ENCODE data around the gene RAB36. TPM values are rescaled to one million over a fixed set of nuclear protein-coding genes. Genes with fewer than 3 reads are reported as not detected.
A peak's percentile ranks its signal among the peaks of the same experiment; 100 is the strongest.

The RAB36 gene
- total and polyA plus RNA-seq, 4 donors: 0.22 to 0.56 (median 0.37) TPM

DNA sequence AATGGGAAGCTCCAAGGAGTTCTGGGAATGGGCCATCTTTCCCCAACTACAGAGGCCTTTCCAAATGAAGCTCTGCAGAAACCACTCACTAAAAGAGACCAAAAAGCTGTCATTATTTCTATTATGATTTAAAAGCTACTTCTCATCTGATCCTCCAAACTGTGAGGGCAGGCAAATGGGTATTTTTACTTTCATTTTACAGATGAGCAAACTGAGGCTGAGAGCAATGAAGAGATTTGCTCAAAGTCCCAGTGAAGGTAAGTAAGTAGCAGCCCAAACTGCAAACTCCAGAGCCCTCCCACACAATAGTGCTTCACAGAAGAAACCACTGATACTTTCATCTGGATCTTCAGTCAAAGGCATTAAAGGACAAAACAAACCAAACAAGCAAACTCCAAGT lies 4.9 kb upstream of the RAB36 start:
- H3K4me3 ChIP-seq (ENCODE audit: low read depth in 1 of 3, low read length in 3 of 3): no peak overlapping the region
- H3K4me1 ChIP-seq (ENCODE audit: control insufficient read depth in 4 of 4, insufficient read depth in 4 of 4, low read length in 3 of 4): peaks cover 4 to 12% (median 7%) of the 10 kb centered on the region in 4 donors
- H3K9ac ChIP-seq (ENCODE audit: low read depth in 1 of 2, low read length in 2 of 2): no peak overlapping the region
- H3K27ac ChIP-seq (ENCODE audit: low read depth in 1 of 2, low read length in 2 of 2): no peak overlapping the region
- H3K36me3 ChIP-seq (ENCODE audit: control insufficient read depth in 4 of 4, insufficient read depth in 3 of 4, low read depth in 1 of 4, low read length in 3 of 4): no peaks in the 10 kb centered on the region
- no peaks in the 10 kb centered on the region for H3K9me3 ChIP-seq (ENCODE audit: control insufficient read depth in 4 of 4, low read length in 3 of 4)
- TF ChIP-seq, protein P1, sequence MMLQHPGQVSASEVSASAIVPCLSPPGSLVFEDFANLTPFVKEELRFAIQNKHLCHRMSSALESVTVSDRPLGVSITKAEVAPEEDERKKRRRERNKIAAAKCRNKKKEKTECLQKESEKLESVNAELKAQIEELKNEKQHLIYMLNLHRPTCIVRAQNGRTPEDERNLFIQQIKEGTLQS (IDR thresholded peaks at IDR 0.05): no peak
- TF ChIP-seq, protein P2, sequence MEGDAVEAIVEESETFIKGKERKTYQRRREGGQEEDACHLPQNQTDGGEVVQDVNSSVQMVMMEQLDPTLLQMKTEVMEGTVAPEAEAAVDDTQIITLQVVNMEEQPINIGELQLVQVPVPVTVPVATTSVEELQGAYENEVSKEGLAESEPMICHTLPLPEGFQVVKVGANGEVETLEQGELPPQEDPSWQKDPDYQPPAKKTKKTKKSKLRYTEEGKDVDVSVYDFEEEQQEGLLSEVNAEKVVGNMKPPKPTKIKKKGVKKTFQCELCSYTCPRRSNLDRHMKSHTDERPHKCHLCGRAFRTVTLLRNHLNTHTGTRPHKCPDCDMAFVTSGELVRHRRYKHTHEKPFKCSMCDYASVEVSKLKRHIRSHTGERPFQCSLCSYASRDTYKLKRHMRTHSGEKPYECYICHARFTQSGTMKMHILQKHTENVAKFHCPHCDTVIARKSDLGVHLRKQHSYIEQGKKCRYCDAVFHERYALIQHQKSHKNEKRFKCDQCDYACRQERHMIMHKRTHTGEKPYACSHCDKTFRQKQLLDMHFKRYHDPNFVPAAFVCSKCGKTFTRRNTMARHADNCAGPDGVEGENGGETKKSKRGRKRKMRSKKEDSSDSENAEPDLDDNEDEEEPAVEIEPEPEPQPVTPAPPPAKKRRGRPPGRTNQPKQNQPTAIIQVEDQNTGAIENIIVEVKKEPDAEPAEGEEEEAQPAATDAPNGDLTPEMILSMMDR (IDR thresholded peaks at IDR 0.05; ENCODE audit: low read depth, low read length, missing input control): no peak
- TF ChIP-seq FOXA1 (IDR thresholded peaks at IDR 0.05) (no peak), SP1 (IDR thresholded peaks at IDR 0.05) (no peak), HNF4G (IDR thresholded peaks at IDR 0.05) (no peak), NR2F2 (IDR thresholded peaks at IDR 0.05) (no peak), RAD21 (IDR thresholded peaks at IDR 0.05) (no peak), RXRA (IDR thresholded peaks at IDR 0.05) (no peak), TAF1 (conservative IDR thresholded peaks at IDR 0.05) (no peak), EGR1 (IDR thresholded peaks at IDR 0.05; ENCODE audit: low read depth in 2 of 2) (no peak)
- TF ChIP-seq, protein P3, sequence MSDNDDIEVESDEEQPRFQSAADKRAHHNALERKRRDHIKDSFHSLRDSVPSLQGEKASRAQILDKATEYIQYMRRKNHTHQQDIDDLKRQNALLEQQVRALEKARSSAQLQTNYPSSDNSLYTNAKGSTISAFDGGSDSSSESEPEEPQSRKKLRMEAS (IDR thresholded peaks at IDR 0.05): no peak
- no peak for DNase-seq (ENCODE audit: low spot score)
- no peaks in the 10 kb centered on the region for H3K27me3 ChIP-seq (ENCODE audit: control insufficient read depth in 4 of 4, insufficient read depth in 4 of 4, low read length in 3 of 4)

DNA sequence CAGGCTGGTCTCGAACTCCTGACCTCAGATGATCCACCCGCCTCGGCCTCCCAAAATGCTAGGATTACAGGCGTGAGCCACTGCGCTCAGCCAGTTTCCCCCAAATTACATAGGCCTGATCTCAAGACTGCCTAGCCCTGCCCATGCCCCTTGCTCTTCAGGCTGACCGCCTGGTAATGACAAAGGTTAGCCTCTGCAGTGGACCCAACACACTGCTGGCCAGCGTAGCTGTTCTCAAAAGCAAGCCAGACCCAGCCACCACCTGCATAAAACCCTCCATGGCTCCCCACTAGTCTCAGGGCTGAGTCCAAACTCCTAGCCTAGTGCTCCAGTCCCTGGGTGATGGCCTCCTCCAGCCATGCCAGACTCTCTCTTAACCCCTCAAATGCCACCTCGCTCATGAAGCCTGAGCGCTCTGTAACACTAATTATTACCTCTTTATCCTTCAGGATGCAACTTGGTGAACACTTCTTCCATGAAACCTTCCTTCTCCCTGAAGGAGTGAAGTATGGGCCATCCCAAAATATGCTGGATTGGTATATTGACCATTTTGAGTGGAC lies 2.7 kb upstream of the RAB36 start:
- WGBS: 74% methylated on average over 9 of the region's 9 CpGs
- no peaks in the 10 kb centered on the region for H3K36me3 ChIP-seq (ENCODE audit: control insufficient read depth in 4 of 4, insufficient read depth in 3 of 4, low read depth in 1 of 4, low read length in 3 of 4)
- no peaks in the 10 kb centered on the region for H3K9me3 ChIP-seq (ENCODE audit: control insufficient read depth in 4 of 4, low read length in 3 of 4)
- H3K4me1 ChIP-seq (ENCODE audit: control insufficient read depth in 4 of 4, insufficient read depth in 4 of 4, low read length in 3 of 4): peaks cover 7 to 19% (median 13%) of the 10 kb centered on the region in 4 donors
- H3K4me3 ChIP-seq (ENCODE audit: low read depth in 1 of 3, low read length in 3 of 3): peak overlapping the region in 1 of 3 donors; percentile 36
- H3K27ac ChIP-seq (ENCODE audit: low read depth in 1 of 2, low read length in 2 of 2): peak overlapping the region; percentile 79 to 82
- TF ChIP-seq GABPA (IDR thresholded peaks at IDR 0.05 in 1 of 2, conservative IDR thresholded peaks at IDR 0.05 in 1 of 2): no peak
- TF ChIP-seq, protein P2 (IDR thresholded peaks at IDR 0.05; ENCODE audit: low read depth, low read length, missing input control): no peak
- no peaks in the 10 kb centered on the region for H3K27me3 ChIP-seq (ENCODE audit: control insufficient read depth in 4 of 4, insufficient read depth in 4 of 4, low read length in 3 of 4)
- DNase-seq (ENCODE audit: low spot score): no peak
- H3K9ac ChIP-seq (ENCODE audit: low read depth in 1 of 2, low read length in 2 of 2): no peak overlapping the region

DNA sequence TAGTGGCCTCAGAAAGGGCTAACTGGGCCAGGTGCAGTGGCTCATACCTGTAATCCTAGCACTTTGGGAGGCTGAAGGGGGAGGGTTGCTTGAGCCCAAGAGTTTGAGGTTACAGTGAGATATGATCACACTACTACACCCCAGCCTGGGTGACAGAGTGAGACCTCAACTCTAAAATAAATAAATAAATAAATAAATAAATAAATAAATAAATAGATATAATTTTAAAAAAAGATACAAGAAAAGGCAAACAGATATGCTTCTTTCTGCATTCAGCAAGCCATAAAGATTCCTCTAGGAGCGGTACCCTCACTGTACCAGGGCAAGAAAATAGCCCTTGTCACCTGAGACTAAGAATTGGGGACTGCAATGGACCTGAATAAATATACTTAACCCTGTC lies 2.2 kb upstream of the RAB36 start:
- no peak for TF ChIP-seq RAD21 (IDR thresholded peaks at IDR 0.05)
- TF ChIP-seq, protein P4, sequence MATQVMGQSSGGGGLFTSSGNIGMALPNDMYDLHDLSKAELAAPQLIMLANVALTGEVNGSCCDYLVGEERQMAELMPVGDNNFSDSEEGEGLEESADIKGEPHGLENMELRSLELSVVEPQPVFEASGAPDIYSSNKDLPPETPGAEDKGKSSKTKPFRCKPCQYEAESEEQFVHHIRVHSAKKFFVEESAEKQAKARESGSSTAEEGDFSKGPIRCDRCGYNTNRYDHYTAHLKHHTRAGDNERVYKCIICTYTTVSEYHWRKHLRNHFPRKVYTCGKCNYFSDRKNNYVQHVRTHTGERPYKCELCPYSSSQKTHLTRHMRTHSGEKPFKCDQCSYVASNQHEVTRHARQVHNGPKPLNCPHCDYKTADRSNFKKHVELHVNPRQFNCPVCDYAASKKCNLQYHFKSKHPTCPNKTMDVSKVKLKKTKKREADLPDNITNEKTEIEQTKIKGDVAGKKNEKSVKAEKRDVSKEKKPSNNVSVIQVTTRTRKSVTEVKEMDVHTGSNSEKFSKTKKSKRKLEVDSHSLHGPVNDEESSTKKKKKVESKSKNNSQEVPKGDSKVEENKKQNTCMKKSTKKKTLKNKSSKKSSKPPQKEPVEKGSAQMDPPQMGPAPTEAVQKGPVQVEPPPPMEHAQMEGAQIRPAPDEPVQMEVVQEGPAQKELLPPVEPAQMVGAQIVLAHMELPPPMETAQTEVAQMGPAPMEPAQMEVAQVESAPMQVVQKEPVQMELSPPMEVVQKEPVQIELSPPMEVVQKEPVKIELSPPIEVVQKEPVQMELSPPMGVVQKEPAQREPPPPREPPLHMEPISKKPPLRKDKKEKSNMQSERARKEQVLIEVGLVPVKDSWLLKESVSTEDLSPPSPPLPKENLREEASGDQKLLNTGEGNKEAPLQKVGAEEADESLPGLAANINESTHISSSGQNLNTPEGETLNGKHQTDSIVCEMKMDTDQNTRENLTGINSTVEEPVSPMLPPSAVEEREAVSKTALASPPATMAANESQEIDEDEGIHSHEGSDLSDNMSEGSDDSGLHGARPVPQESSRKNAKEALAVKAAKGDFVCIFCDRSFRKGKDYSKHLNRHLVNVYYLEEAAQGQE (IDR thresholded peaks at IDR 0.05): no peak
- no peak overlapping the region for H3K27ac ChIP-seq (ENCODE audit: low read depth in 1 of 2, low read length in 2 of 2)
- no peak overlapping the region for H3K4me3 ChIP-seq (ENCODE audit: low read depth in 1 of 3, low read length in 3 of 3)
- H3K36me3 ChIP-seq (ENCODE audit: control insufficient read depth in 4 of 4, insufficient read depth in 3 of 4, low read depth in 1 of 4, low read length in 3 of 4): no peaks in the 10 kb centered on the region
- H3K9me3 ChIP-seq (ENCODE audit: control insufficient read depth in 4 of 4, low read length in 3 of 4): no peaks in the 10 kb centered on the region
- H3K4me1 ChIP-seq (ENCODE audit: control insufficient read depth in 4 of 4, insufficient read depth in 4 of 4, low read length in 3 of 4): peaks cover 8 to 24% (median 18%) of the 10 kb centered on the region in 4 donors
- no peak overlapping the region for H3K9ac ChIP-seq (ENCODE audit: low read depth in 1 of 2, low read length in 2 of 2)
- no peaks in the 10 kb centered on the region for H3K27me3 ChIP-seq (ENCODE audit: control insufficient read depth in 4 of 4, insufficient read depth in 4 of 4, low read length in 3 of 4)
- WGBS: 96% methylated on average over 1 of the region's 1 CpG
- DNase-seq (ENCODE audit: low spot score): no peak

Measured in liver (tissue), 9 donors.